Smooth muscle cell (in vitro differentiated cells): ENCODE results near the gene PODNL1. TPM values are rescaled to one million over a fixed set of nuclear protein-coding genes. Genes with fewer than 3 reads are reported as not detected.

ENCODE experiments used
- DNase-seq: peaks from one replicate; lab custom pipeline; 2025; ENCODE audit not compliant: unreplicated experiment; lab: John Stamatoyannopoulos, UW
- H2AFZ ChIP-seq: fragments of 200-600 bp; sonication (generic); 2 replicates; pipeline ENCODE4 v1.6.0; 2016; ENCODE audit warnings: antibody characterized with exemption, low read depth, mild to moderate bottlenecking
- H3F3A ChIP-seq: fragments of 200-600 bp; sonication (generic); 2 replicates; pipeline ENCODE4 v1.6.0; 2017; ENCODE audit warnings: antibody characterized with exemption, low read depth
- H3K27ac ChIP-seq: fragments of 200-600 bp; sonication (generic); 2 replicates; pipeline ENCODE4 v1.5.1; 2016; ENCODE audit warnings: low read depth, mild to moderate bottlenecking
- H3K27me3 ChIP-seq: fragments of 200-600 bp; sonication (generic); 2 replicates; pipeline ENCODE4 v1.6.1; 2016; ENCODE audit warnings: low read depth, mild to moderate bottlenecking
- H3K36me3 ChIP-seq: fragments of 200-600 bp; sonication (generic); 2 replicates; pipeline ENCODE4 v1.5.1; 2016; ENCODE audit warnings: low read depth
- H3K4me1 ChIP-seq: fragments of 200-600 bp; sonication (generic); 2 replicates; pipeline ENCODE4 v1.5.1; 2016; ENCODE audit warnings: low read depth
- H3K4me2 ChIP-seq: fragments of 200-600 bp; sonication (generic); 2 replicates; pipeline ENCODE4 v1.6.0; 2016; ENCODE audit warnings: mild to moderate bottlenecking
- H3K4me3 ChIP-seq: fragments of 200-600 bp; sonication (generic); 2 replicates; pipeline ENCODE4 v1.5.1; 2016; ENCODE audit warnings: mild to moderate bottlenecking
- H3K79me2 ChIP-seq: fragments of 200-600 bp; sonication (generic); 2 replicates; pipeline ENCODE4 v1.6.0; 2016; ENCODE audit warnings: low read depth, mild to moderate bottlenecking
- H3K9ac ChIP-seq: fragments of 200-600 bp; sonication (generic); 2 replicates; pipeline ENCODE4 v1.6.0; 2016; ENCODE audit warnings: low read depth
- H3K9me3 ChIP-seq: fragments of 200-600 bp; sonication (generic); replicated peaks from 2 replicates; pipeline ENCODE4 v1.5.1; 2016; ENCODE audit warnings: low read depth
- H4K20me1 ChIP-seq: fragments of 200-600 bp; sonication (generic); 2 replicates; pipeline ENCODE4 v1.6.0; 2016; ENCODE audit warnings: low read depth
- WGBS: methylation state at CpG from one replicate; pipeline ENCODE4 v1.1.7; 2016; ENCODE audit warnings: low lambda C conversion rate; 5-methylcytosine and 5-hydroxymethylcytosine counted together
- polyA plus RNA-seq: library from polyadenylated mRNA; unstranded; fragments of >200 nt; fragmentation: Nextera tagmentation; extraction: Ambion mirVana; gene quantifications from 2 replicates; pipeline ENCODE4 v1.2.1, GENCODE V29; 2016
- total RNA-seq: library from RNA; depleted of rRNA; stranded (reverse); fragments of >200 nt; gene quantifications from 2 replicates; pipeline ENCODE4 v1.2.3, GENCODE V29; 2014
- TF ChIP-seq, protein P1 (sequence below): fragments of 200-600 bp; sonication (generic); IDR thresholded peaks from 2 replicates; pipeline ENCODE4 v1.5.1; 2017; ENCODE audit warnings: borderline replicate concordance, mild to moderate bottlenecking, antibody characterized with exemption; ENCODE audit not compliant: insufficient read depth, poor library complexity, severe bottlenecking

PODNL1 gene
- total and polyA plus RNA-seq, 2 experiments from 2014 or later: 8.9 to 53.9 TPM

DNA sequence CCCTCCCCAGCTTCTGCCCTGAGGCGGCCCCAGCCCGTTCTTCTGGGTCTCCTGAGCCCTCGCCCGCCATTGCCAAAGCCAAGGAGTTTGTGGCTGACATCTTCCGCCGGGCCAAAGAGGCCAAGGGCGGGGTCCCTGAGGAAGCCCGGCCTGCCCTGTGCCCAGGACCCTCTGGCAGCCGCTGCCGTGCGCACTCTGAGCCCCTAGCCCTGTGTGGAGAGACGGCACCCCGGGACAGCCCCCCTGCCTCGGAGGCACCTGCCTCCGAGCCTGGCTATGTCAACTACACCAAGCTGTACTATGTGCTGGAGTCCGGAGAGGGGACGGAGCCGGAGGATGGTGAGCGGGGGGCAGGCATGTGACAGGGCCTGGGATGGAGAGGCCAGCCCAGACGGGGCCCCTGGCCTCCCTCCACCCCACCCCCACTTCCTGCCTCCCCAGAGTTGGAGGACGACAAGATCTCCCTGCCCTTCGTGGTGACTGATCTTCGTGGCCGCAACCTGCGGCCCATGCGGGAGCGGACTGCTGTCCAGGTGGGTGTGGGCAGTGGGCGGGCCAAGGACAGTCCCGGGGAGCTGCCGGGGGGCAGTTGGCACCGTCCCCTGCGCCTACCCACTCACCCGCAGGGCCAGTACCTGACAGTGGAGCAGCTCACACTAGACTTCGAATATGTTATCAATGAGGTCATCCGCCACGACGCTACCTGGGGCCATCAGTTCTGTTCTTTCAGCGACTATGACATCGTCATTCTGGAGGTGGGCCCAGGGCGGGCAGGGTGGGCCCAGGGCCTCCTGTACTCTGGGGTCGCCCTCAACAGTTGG, 21.1 kb upstream of the PODNL1 start:
- no peaks in the 10 kb centered on the region for H4K20me1 ChIP-seq
- TF ChIP-seq, protein P1, sequence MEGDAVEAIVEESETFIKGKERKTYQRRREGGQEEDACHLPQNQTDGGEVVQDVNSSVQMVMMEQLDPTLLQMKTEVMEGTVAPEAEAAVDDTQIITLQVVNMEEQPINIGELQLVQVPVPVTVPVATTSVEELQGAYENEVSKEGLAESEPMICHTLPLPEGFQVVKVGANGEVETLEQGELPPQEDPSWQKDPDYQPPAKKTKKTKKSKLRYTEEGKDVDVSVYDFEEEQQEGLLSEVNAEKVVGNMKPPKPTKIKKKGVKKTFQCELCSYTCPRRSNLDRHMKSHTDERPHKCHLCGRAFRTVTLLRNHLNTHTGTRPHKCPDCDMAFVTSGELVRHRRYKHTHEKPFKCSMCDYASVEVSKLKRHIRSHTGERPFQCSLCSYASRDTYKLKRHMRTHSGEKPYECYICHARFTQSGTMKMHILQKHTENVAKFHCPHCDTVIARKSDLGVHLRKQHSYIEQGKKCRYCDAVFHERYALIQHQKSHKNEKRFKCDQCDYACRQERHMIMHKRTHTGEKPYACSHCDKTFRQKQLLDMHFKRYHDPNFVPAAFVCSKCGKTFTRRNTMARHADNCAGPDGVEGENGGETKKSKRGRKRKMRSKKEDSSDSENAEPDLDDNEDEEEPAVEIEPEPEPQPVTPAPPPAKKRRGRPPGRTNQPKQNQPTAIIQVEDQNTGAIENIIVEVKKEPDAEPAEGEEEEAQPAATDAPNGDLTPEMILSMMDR: no peak
- no peak overlapping the region for H2AFZ ChIP-seq
- H3F3A ChIP-seq: peaks cover 2% of the 10 kb centered on the region
- 96% methylated on average over 28 of the region's 41 CpGs for WGBS
- no peaks in the 10 kb centered on the region for H3K36me3 ChIP-seq
- H3K9me3 ChIP-seq: no peaks in the 10 kb centered on the region
- H3K4me2 ChIP-seq: no peak overlapping the region
- no peaks in the 10 kb centered on the region for H3K27me3 ChIP-seq
- H3K4me3 ChIP-seq: no peak overlapping the region
- H3K4me1 ChIP-seq: peaks cover 13% of the 10 kb centered on the region
- H3K79me2 ChIP-seq: no peaks in the 10 kb centered on the region
- no peak for DNase-seq
- H3K9ac ChIP-seq: no peak overlapping the region
- no peak overlapping the region for H3K27ac ChIP-seq

DNA sequence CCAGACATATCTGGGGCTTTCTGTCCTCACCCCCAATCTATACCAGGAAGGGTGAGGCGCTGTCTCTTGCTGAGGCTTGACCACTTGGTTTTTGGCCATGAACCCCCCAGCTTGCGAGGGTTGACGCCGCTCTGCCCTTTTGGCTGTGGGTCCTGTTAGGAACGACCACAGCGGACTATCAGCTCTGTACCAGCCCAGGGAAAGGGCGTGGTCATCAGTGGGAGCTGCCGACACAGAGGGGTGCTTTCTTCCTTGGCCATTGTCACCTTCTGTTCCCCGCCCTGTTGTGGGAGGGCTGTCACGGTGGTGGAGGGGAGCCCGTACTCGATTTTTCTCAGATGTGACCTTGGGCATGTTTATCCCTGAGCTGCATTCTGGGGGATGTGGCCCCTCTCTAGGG, 19.8 kb upstream of the PODNL1 start:
- Histone ChIP-seq H3K27ac (no peak overlapping the region), H4K20me1 (no peaks in the 10 kb centered on the region), H3F3A (no peaks in the 10 kb centered on the region), H3K79me2 (peaks cover 9% of the 10 kb centered on the region), H3K4me3 (no peak overlapping the region), H3K4me2 (no peak overlapping the region), H3K36me3 (no peaks in the 10 kb centered on the region), H3K4me1 (peaks cover 21% of the 10 kb centered on the region), H3K9ac (no peak overlapping the region), H2AFZ (no peak overlapping the region), H3K9me3 (no peaks in the 10 kb centered on the region), H3K27me3 (no peaks in the 10 kb centered on the region)
- 93% methylated on average over 12 of the region's 12 CpGs for WGBS
- DNase-seq: no peak
- TF ChIP-seq, protein P1: no peak

DNA sequence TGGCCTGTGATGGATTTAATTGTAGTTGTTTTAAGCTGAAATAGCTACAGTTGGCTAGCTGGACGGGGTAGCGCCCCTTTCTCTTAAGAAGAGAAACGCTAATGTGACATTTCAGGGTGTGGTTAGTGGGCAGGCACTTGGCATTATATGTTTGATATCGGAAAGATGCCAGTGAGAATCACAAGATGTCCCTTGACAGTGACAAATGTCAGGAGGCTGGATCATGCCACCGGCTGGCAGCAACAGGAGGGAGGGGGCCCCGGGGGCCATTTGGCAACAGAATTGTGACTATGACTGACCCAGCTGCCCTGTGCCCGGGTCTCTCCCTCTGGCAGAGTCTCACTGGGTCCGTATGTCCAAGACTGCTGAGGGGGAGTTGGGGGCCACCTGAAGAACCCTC, 18.8 kb upstream of the PODNL1 start:
- H3K4me2 ChIP-seq: no peak overlapping the region
- no peaks in the 10 kb centered on the region for H3K27me3 ChIP-seq
- H3K4me3 ChIP-seq: no peak overlapping the region
- no peak overlapping the region for H3K27ac ChIP-seq
- no peaks in the 10 kb centered on the region for H4K20me1 ChIP-seq
- no peaks in the 10 kb centered on the region for H3F3A ChIP-seq
- no peak overlapping the region for H2AFZ ChIP-seq
- peaks cover 14% of the 10 kb centered on the region for H3K4me1 ChIP-seq
- no peak for DNase-seq
- TF ChIP-seq, protein P1: no peak
- peaks cover 15% of the 10 kb centered on the region for H3K79me2 ChIP-seq
- WGBS: 95% methylated on average over 8 of the region's 8 CpGs
- no peaks in the 10 kb centered on the region for H3K36me3 ChIP-seq
- H3K9me3 ChIP-seq: no peaks in the 10 kb centered on the region
- no peak overlapping the region for H3K9ac ChIP-seq

DNA sequence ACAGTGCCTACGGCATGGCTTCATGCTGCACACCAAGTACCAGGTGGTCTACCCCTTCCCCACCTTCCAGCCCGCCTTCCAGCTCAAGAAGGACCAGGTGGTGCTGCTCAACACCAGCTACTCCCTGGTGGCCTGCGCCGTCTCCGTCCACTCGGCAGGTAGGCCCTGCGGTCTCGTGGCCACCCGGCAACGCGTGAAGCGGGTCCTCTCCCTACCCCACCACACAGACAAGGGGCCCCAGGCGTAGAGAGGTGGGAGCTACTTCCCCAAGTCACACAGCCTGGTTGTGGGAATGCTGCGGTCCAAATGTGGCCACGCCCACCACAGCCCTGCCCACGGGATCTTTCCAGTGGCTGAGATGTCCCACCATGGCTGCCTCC, 18.1 kb upstream of the PODNL1 start:
- H3K9ac ChIP-seq: no peak overlapping the region
- no peaks in the 10 kb centered on the region for H4K20me1 ChIP-seq
- H3K4me2 ChIP-seq: no peak overlapping the region
- H3K4me1 ChIP-seq: peaks cover 9% of the 10 kb centered on the region
- H3K36me3 ChIP-seq: no peaks in the 10 kb centered on the region
- H2AFZ ChIP-seq: no peak overlapping the region
- no peak overlapping the region for H3K4me3 ChIP-seq
- no peaks in the 10 kb centered on the region for H3F3A ChIP-seq
- WGBS: 97% methylated on average over 16 of the region's 16 CpGs
- H3K79me2 ChIP-seq: peaks cover 15% of the 10 kb centered on the region
- no peaks in the 10 kb centered on the region for H3K9me3 ChIP-seq
- no peak overlapping the region for H3K27ac ChIP-seq
- no peak for DNase-seq
- H3K27me3 ChIP-seq: no peaks in the 10 kb centered on the region
- TF ChIP-seq, protein P1: no peak
